MCF 10A (cell line): Measurements from ENCODE around the gene AGTRAP. TPM values are rescaled to one million over a fixed set of nuclear protein-coding genes. Genes with fewer than 3 reads are reported as not detected.

Source experiments
- Bru-seq: library from RNA; stranded (reverse); fragments of 400-500 nt; gene quantifications from one replicate; lab custom pipeline; 2021; lab: Mats Ljungman, UMichigan
- BruChase-seq, 2 experiments: library from RNA; stranded (reverse); fragments of 400-500 nt; gene quantifications; one replicate each; lab custom pipeline; 2021; lab: Mats Ljungman, UMichigan
- BruUV-seq: library from RNA; stranded (reverse); fragments of 400-500 nt; replicated peaks from 2 replicates; lab custom pipeline; 2021; lab: Mats Ljungman, UMichigan
- CTCF ChIA-PET: fragments of 300-600 bp; sonication (Branson Sonifier 250); formaldehyde crosslinking; extraction: SDS; loops from one replicate; lab custom pipeline; 2021; ENCODE audit warnings: antibody characterized with exemption, inconsistent platforms; lab: Yijun Ruan, JAX
- POLR2A ChIA-PET: fragments of 300-600, 350-650 bp; sonication (Branson Sonifier 250); formaldehyde crosslinking; extraction: SDS; loops from one replicate; lab custom pipeline; 2020; ENCODE audit warnings: antibody characterized with exemption, inconsistent platforms; lab: Yijun Ruan, JAX
- DNase-seq: peaks from one replicate; pipeline ENCODE4 v3.0.0-alpha.2; 2018; ENCODE audit not compliant: unreplicated experiment
- H3K27ac Mint-ChIP-seq: one replicate; pipeline ENCODE4 v1.8.0; 2022; ENCODE audit warnings: mild to moderate bottlenecking, low read depth, mixed read lengths; ENCODE audit not compliant: unreplicated experiment
- H3K27me3 Mint-ChIP-seq: one replicate; pipeline ENCODE4 v1.8.0; 2022; ENCODE audit warnings: mixed read lengths; ENCODE audit not compliant: insufficient read depth, unreplicated experiment
- H3K36me3 Mint-ChIP-seq: one replicate; pipeline ENCODE4 v1.8.0; 2022; ENCODE audit warnings: mild to moderate bottlenecking, moderate library complexity, mixed read lengths; ENCODE audit not compliant: insufficient read depth, unreplicated experiment
- H3K4me1 Mint-ChIP-seq: one replicate; pipeline ENCODE4 v1.8.0; 2022; ENCODE audit warnings: mixed read lengths; ENCODE audit not compliant: insufficient read depth, unreplicated experiment
- H3K4me3 Mint-ChIP-seq: one replicate; pipeline ENCODE4 v1.8.0; 2022; ENCODE audit warnings: mild to moderate bottlenecking, moderate library complexity, mixed read lengths; ENCODE audit not compliant: unreplicated experiment
- H3K9me3 Mint-ChIP-seq: one replicate; pipeline ENCODE4 v1.8.0; 2022; ENCODE audit warnings: mixed read lengths; ENCODE audit not compliant: unreplicated experiment
- CTCF ChIP-seq: fragments of 200-600 bp; IDR thresholded peaks from one replicate; pipeline ENCODE4 v1.8.0; 2022; ENCODE audit warnings: antibody characterized with exemption, mild to moderate bottlenecking; ENCODE audit not compliant: unreplicated experiment
- intact Hi-C: fragments of 100-400 bp; cut with micrococcal nuclease; formaldehyde crosslinking; loops from 2 replicates; pipeline ENCODE4 v1.14.1; 2022
- long read RNA-seq: library from polyadenylated mRNA; stranded (forward); transcript quantifications from one replicate; pipeline ENCODE4 v2.0.0, GENCODE V29; 2022
- total RNA-seq: library from RNA; stranded (reverse); gene quantifications from 2 replicates; pipeline ENCODE4 v1.2.3, GENCODE V29; 2022

AGTRAP gene
- total RNA-seq (68.4 and 73.1 TPM in 2 replicates), Bru-seq, nascent RNA (percentile 67 among the genes with signal in this experiment), BruChase-seq, experiment 1, labeled RNA remaining after a 6-hour chase (percentile 72 among the genes with signal in this experiment), BruChase-seq, experiment 2, labeled RNA remaining after a 2-hour chase (percentile 71 among the genes with signal in this experiment)
- long read RNA-seq, transcript AGTRAP-205 (6 exons, 786 nt) = minor isoform, 15 of 183 reads
- long read RNA-seq, transcript AGTRAP-201 (5 exons, 1,107 nt) = major isoform, 124 of 183 reads
- long read RNA-seq, transcript AGTRAP-203 (5 exons, 1,100 nt) = minor isoform, 19 of 183 reads
- long read RNA-seq, partial matches to known transcripts = 2 of 183 reads
- long read RNA-seq, other reads (novel, unspliced or antisense) = 20 of 183 reads

DNA sequence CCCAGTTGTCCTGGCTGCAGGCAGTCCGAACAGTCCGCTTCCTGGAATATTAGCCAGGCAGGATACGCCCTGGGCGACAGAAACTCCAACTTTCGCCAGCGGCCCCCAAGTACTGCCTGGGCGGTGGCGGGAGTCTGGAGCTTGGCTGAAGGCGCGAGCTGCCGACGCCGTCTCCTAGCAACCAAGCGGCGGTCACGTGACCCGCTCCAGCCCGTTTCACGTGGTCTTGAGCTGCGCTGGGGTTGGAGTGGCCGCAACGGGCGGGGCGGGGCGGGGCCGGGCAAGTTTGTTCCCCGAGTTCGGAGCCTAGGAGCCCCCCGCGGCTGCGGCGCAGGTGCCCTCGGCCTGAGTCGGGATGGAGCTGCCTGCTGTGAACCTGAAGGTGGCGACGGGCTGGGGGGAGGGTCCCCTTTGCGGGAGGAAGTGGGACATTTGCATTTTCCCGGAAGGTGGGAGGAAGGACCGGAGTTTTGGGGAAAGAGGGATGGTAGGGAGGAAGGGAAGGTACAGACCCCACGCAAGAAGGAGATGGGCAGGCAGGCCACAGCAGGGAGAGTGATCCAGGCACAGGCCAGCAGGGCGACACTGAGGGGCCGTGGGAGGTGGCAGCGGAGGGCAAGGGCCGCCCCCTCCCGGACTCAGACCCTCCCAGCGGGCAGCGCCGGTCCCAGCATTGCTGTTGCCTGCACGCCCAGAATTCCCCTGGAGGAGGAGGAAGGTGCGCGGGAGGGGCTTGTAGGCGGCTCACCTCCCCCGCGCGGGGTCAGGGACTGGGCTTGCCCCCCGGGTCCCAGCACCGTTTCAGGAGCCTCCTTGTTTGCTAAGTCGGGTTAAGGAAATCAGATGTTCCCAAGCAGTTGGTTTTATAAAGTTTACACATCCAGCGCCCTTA, at the start of gene AGTRAP:
Gene AGTRAP (plus strand): TSS at position 283 of the 892 bp plus-strand sequence. CDS start 73 bp downstream, at position 356.
- POLR2A ChIA-PET = interaction anchor here (0.6 to 4.5 kb wide), 30 partner anchors 10 to 912 kb away, joined by 3 to 63 read pairs (median 4); partner anchors contain the start of genes CLCN6, EXOSC10, FBXO6 and KIAA2013
- peaks cover 7% of the 10 kb centered on the region for H3K4me1 Mint-ChIP-seq
- CTCF ChIA-PET = interaction anchor here (1.0 to 1.5 kb wide), 3 partner anchors 15 to 698 kb away, joined by 3 to 5 read pairs (median 5); no protein-coding TSS in a partner anchor
- TF ChIP-seq CTCF = no peak
- peak; percentile 89 for DNase-seq
- no peaks in the 10 kb centered on the region for H3K27me3 Mint-ChIP-seq
- peaks cover 8% of the 10 kb centered on the region for H3K36me3 Mint-ChIP-seq
- intact Hi-C loops = loop anchor here (1.0 kb wide), 1 partner anchor 70 kb away; the partner anchor contains the start of gene CLCN6
- H3K27ac Mint-ChIP-seq = peak within 1 kb of the TSS; percentile 98
- TSS peak; percentile 79 for BruUV-seq
- H3K4me3 Mint-ChIP-seq = peak within 1 kb of the TSS; percentile 97
- no peaks in the 10 kb centered on the region for H3K9me3 Mint-ChIP-seq

DNA sequence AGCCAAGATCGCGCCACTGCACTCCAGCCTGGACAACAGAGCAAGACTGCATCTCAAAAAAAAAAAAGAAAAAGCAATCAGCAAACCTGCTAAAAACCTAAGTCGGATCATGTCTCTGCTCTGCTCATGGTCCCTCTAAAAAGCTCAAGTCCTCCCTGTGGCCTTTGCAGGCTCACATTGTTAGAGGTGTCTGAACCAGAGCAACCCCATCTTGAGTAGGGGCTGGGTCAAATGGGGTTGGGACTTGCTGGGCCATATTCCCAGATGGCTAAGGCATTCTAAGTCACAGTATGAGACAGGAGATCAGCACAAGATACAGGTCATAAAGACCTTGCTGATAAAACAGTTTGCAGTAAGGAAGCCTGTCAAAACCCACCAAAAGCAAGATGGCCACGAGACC, 47.4 kb upstream of the AGTRAP start:
- BruUV-seq = no TSS peak
- no peak for TF ChIP-seq CTCF
- Mint-ChIP-seq H3K4me1 (peaks cover 12% of the 10 kb centered on the region), H3K27ac (no peak overlapping the region), H3K9me3 (no peaks in the 10 kb centered on the region), H3K4me3 (no peak overlapping the region), H3K27me3 (peaks cover 40% of the 10 kb centered on the region), H3K36me3 (no peaks in the 10 kb centered on the region)
- DNase-seq = no peak
- intact Hi-C loops = no loop called here
- POLR2A ChIA-PET = no interaction called here
- CTCF ChIA-PET = interaction anchor here (0.6 kb wide), 2 partner anchors 31 to 1166 kb away, joined by 3 to 4 read pairs; no protein-coding TSS in a partner anchor

DNA sequence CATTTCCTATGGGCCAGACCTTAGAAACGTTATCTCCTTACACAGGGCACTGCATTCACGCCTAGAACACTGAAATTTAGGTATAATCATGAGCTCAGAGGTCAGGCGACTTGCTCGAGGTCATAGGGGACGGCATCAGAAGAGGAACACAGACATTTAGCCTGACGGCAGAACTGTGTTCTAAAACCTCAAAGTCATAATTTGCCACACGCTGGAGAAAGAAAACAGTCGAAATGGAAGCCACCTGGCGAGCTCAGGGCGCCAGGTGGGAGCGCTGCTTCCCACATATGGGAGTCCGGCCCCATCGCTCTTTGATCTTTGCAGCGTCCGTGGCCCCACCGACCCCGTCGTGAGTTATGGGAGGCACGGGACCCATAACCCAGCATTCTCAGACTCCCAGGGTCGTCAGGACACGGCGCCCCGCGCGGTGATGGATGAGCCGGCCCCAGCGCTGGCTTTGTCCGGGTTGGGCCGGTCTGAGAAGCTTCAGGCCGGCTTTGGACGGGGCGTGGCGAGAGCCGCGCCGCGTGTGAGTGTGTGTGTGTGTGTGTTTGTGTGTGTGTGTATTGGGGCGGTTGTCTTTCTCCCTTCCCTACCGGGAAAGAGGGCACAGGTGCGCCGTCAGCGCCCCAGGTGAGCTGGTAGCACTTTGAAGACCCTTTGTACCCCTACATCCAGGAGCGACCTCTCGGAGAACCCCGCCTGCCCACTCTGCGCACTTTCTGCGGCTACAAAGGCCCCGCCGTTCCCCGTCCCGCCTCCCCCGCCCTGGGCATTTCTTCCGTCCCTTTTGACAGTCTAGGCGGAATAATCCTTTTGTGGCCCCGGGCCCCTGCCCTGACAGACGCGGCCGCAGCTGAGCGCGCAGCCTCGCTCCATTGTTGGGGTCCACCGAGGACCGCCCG, 45.3 kb upstream of the AGTRAP start:
- Mint-ChIP-seq H3K9me3 (no peaks in the 10 kb centered on the region), H3K27ac (no peak overlapping the region), H3K27me3 (peaks cover 47% of the 10 kb centered on the region), H3K4me1 (peaks cover 18% of the 10 kb centered on the region), H3K4me3 (peak overlapping the region; percentile 8), H3K36me3 (no peaks in the 10 kb centered on the region)
- intact Hi-C loops = no loop called here
- BruUV-seq = no TSS peak
- POLR2A ChIA-PET = interaction anchor here (1.1 to 1.4 kb wide), 4 partner anchors 9 to 218 kb away, joined by 3 to 5 read pairs (median 4); partner anchors contain the start of gene MAD2L2
- DNase-seq = no peak
- CTCF ChIA-PET = no interaction called here
- TF ChIP-seq CTCF = no peak
